Measurements from ENCODE around the gene TSKS.

DNA sequence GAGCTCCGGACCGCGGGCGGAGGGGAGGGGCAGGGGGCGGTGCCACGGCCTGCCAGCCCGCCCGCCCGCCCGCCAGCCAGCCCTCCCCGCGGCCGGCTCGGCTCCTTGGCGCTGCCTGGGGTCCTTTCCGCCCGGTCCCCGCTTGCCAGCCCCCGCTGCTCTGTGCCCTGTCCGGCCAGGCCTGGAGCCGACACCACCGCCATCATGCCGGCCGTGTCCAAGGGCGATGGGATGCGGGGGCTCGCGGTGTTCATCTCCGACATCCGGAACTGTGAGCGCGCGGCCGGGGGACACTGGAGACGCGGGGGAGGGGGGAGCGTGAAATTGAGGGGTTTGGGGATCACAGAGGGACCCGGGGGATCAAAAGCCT, 3.8 kb upstream of the TSKS start, which contains the start of gene AP2A1:
- TF ChIP-seq ATF1 (CRISPR knock-in tag; IDR thresholded peaks at IDR 0.05) (no peak), CTCF (IDR thresholded peaks at IDR 0.05) (no peak)

Measured in WTC11 (cell line).